HG02973 (cell line): Measurements from ENCODE around the gene GDPD5.

Experiments used
- ATAC-seq: cut with Tn5 transposase; IDR thresholded peaks from one replicate; pipeline ENCODE4 v1.9.1; 2021; ENCODE audit warnings: moderate library complexity; ENCODE audit not compliant: unreplicated experiment

The GDPD5 gene, protein sequence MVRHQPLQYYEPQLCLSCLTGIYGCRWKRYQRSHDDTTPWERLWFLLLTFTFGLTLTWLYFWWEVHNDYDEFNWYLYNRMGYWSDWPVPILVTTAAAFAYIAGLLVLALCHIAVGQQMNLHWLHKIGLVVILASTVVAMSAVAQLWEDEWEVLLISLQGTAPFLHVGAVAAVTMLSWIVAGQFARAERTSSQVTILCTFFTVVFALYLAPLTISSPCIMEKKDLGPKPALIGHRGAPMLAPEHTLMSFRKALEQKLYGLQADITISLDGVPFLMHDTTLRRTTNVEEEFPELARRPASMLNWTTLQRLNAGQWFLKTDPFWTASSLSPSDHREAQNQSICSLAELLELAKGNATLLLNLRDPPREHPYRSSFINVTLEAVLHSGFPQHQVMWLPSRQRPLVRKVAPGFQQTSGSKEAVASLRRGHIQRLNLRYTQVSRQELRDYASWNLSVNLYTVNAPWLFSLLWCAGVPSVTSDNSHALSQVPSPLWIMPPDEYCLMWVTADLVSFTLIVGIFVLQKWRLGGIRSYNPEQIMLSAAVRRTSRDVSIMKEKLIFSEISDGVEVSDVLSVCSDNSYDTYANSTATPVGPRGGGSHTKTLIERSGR

DNA sequence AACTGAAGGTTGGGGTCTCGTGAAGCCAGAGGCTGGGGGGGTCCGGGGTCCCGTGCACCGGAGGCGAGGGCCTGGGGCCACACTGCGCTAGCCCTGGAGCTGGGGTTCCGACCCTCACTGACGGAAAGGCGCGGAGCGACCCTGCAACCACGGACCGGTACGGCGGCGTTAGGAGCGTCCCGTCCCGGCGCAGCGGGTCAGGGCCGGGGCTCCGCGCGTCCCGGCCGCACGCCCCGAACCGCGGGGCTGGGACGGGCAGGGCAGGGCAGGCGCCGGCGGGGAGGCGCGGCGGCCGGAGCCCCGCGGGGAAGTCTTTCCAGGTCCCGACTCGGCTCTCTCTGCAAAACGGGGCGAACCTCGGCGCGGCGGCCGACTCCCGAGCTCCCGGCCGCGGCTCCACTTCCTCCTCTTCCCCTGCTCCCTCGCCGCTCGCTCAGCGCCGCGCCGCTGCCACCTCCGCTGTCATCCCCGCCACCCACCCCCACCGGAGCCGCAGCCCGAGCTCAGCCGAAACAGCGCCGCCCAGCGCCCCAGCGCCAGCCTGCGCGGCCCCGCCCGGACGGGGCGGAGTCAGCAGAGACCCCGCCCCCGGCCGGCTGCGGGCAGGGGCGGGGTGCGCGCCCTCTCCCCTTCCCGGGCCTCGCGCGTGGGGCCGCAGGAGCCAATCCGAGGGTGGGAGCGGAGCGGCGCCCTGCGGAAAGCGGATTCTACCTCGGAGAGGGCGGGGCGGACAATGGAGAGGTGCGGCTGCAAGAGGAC is at the start of gene GDPD5:
Gene GDPD5 (minus strand): TSS at position 509 of the 759 bp plus-strand sequence. CDS start 48,206 bp downstream, outside the sequence.
- peak; percentile 72 for ATAC-seq

DNA sequence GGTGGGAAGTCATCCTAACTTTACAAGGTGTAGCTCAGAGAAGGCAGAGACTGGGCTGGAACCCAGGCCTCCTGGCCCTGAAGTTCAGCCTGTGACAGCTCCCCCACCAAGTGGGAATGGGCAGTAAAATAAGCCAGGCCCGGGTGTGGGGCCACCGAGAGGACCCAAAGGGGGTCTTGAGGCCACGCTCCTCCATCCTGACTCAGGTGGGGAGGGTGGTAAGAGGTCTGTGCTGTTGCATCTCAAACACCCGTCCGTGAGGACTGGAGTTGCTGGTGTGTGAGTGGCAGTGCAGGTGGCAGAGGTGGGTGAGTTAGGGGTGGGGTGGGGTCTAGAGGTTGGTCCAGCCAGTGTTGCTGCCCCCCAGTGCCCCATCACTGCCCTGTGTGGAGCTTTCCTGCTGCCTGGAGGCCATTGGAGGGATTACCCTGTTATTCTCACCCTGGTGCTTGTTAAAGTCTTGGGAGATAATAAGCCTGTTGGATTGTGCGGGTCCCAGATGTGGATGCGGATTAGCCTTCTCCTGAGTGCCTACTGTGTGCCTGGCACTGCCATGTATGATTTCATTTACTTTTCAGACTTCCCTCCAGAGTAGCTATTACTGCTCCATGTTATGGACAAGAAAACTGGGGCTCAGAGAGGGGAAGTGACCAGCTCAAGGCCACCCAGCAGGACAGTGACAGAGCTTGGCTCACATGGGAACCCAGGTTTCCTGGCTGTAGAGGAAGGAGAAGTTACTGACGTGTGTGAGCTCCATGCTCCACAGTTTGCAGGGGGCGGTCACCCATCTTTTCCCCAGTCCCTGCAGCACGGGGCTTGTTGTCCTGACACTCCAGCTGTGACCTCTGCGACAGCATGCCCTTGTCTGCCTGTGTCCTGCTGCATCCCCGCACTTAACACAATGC is 49.2 kb upstream of the GDPD5 start:
- ATAC-seq, result no peak

DNA sequence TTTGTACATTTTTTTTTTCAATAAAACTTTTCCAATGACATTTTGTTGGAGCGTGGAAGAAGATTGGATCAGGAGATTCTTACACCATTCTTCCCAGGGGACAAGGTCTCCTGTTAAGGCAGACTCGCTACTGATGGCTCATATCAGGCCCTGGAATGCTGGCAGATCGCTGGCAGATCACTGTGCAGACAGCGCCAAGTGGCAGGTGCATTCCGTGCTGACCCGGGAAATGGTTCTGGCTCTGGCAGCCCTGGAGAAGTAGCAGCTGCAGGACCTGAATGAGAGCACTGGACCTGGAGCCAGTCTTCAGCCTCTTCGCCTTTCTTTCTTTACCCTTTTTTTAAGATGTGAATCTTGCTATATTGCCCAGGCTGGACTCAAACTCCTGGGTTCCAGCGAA is 47.0 kb upstream of the GDPD5 start:
- ATAC-seq, result no peak

DNA sequence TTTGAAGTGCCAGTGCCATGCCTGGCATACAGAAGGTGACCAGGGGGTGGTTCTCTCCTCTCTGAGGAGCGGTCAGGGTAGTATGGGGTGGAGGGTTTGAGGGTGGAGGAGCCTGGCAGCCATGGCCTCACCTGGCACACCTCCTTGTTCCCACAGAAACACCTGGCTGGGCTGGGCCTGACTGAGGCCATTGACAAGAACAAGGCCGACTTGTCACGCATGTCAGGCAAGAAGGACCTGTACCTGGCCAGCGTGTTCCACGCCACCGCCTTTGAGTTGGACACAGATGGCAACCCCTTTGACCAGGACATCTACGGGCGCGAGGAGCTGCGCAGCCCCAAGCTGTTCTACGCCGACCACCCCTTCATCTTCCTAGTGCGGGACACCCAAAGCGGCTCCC is 45.9 kb upstream of the GDPD5 start:
- no peak for ATAC-seq

DNA sequence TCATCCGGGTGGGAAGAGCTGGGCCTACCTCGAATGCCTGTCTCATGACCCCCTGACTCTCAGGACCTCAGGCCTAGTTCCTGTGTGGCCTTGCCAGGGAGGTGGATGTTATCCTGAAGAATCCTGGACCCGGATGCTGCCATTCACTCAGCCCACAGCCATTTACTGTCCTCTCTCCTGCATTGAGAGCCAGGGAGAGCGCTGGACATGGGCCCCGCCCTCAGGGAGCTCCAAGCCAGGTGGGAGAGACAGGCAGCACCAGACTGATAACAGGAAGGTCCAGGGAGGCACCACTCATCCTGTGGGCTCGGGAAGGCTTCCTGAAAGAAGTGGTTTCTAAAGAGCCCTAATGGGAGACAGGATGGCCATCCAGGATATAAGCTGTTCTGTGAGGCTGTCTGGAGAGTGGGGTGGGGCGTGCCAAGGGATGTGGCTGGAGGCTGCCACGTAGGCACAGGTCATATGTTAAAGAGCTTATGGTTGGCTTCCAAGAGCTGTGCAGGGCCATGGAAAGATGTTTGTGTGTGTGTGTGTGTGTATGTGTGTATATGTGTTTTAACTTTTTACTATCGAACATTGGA is 44.9 kb upstream of the GDPD5 start:
- no peak for ATAC-seq

DNA sequence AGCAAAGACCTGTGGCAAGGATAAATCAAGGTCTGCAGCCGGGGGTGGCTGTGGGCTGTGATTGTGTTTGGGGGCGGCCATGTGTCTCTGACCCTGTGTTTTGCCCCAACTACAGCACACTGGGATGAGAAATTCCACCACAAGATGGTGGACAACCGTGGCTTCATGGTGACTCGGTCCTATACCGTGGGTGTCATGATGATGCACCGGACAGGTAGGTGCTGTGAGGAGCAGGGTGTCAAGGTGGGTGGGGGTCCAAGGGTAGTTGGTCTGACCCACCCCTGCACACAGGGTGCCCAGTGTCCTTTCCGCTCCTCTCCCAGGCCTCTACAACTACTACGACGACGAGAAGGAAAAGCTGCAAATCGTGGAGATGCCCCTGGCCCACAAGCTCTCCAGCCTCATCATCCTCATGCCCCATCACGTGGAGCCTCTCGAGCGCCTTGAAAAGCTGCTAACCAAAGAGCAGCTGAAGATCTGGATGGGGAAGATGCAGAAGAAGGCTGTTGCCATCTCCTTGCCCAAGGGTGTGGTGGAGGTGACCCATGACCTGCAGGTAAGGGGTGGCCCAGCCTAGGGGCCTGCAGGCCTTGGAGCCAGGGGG is 43.0 kb upstream of the GDPD5 start:
- ATAC-seq, result no peak

DNA sequence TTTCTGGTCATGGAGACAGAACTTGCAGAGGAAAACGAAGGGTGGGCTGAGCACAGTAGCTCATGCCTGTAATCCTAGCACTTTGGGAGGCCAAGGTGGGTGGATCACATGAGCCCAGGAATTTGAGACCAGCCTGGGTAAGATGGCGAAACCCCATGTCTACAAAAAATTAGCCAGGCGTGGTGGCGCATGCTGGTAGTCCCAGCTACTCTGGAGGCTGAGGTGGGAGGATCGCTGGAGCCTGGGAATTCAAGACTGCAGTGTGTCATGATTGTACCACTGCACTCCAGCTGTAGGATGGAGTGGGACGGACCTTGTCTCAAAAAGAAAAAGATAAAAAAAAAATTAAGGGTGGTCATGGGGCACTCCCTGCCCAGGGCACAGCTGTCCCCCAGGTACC is 42.2 kb upstream of the GDPD5 start:
- no peak for ATAC-seq

DNA sequence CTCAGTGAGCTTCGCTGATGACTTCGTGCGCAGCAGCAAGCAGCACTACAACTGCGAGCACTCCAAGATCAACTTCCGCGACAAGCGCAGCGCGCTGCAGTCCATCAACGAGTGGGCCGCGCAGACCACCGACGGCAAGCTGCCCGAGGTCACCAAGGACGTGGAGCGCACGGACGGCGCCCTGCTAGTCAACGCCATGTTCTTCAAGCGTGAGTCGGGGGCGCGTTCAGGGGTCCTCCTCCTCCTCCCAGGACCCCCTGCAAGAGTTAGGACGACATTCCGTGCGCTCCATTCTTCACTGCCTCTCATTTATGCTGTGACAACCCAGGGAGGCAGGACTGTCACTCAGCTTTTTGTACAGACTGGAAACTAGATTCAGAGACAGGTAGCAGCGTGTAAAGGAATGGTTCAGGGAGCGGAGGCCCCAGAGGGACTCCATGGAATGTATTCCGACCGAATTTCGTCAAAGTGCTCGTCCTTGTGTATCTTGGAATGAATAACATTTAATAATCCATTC is 41.1 kb upstream of the GDPD5 start:
- no peak for ATAC-seq

DNA sequence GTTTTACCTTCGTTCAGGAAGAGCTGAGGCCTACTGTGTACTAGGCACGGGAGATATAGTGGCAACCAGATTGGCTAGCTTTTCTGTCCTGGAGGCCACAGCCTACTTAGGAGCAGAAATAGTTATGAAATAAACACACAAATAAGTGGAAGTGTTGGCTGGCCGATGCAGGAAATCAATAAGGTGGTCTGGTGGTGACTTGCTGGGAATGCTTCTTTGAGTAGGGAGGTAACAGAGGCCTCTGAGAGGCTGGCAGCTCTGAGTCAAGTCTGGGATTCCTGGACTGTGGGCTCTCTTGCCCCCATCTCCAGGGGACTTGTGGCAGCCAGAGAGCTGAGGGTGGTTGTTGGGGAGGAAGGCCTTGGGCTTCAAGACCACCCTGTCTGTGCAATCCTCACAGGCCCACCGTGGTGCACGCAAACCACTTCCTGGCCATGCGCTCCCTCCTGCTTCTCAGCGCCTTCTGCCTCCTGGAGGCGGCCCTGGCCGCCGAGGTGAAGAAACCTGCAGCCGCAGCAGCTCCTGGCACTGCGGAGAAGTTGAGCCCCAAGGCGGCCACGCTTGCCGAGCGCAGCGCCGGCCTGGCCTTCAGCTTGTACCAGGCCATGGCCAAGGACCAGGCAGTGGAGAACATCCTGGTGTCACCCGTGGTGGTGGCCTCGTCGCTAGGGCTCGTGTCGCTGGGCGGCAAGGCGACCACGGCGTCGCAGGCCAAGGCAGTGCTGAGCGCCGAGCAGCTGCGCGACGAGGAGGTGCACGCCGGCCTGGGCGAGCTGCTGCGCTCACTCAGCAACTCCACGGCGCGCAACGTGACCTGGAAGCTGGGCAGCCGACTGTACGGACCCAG is 40.4 kb upstream of the GDPD5 start:
- no peak for ATAC-seq

DNA sequence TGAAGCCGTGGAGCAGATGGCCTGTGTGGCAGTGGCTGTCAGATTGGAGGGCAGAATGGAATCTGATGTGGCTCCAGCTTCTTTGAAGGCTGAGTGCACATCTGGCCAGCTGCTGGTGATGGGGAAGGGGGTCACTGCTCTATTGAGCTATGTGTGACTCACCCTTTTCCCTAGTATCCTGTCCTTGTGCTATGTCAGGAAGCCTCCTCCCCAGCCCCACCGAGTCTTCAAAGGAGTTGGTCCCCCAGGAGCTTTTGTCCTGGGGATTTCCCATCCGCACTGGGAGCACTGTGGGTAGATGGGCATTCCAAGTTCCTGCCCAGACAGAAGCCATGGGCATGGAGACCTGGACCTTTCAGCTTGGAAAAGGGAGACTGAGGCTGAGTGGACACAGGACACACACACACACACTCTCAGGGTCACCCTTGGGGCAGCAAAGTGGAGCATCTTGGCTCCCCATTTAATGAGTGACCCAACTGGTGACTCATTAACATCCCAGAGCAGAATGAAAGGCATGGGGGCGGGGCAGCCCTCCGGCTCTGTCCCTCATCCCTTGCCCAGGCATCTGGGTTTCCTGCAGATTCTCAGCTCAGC is 39.6 kb upstream of the GDPD5 start:
- no peak for ATAC-seq

DNA sequence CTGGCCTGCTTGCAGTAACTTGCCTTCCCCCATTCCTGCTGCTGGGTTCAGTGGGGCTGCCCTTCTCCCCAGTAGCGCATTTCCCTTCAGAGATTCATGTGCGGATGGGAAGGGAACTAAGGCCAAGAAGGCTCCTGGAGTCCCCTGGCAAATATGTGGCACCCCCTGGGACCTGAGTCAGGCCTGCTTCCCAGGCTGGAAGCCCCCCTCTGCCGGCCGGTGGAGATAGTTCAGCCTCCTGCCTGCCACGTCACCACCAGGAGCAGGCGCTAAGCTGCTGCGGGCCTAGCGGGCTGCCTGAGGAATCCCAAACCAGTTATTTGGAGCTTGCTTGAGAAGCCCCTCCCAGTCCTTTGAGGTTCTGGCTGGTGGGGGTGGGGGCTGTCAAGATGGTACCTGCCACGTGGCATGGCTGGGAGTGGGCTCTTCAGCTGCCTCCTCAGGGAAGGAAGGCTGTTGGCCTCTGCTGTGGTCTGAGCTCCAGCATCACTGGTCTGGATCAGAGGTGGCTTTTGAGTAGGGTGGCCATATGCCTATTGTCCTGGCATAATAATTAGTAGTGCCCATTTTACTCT is 38.3 kb upstream of the GDPD5 start:
- ATAC-seq, result no peak

DNA sequence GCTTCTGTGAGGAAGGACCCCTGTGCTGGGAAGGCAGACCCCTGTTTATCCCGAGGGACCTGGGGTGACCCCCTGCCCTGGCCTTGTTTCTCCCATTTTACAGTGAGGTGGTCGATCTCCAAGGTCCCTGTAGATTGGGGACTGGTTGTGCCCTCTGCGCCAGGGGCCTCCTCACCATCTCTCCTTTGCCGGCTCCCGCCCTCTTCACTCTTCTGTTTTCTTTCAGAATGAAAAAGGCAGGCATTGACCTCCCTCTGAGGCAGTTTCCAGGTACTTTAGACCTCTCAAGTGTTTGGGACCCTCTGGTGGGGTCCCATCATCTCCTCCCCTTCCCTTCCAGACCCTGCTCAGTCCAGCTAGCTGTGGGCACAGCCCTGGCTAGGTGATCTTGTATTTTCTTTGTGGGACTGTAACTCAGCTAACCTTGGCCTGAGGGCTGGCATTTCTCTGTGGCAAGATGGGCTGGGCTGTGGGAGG is 37.8 kb upstream of the GDPD5 start:
- no peak for ATAC-seq

DNA sequence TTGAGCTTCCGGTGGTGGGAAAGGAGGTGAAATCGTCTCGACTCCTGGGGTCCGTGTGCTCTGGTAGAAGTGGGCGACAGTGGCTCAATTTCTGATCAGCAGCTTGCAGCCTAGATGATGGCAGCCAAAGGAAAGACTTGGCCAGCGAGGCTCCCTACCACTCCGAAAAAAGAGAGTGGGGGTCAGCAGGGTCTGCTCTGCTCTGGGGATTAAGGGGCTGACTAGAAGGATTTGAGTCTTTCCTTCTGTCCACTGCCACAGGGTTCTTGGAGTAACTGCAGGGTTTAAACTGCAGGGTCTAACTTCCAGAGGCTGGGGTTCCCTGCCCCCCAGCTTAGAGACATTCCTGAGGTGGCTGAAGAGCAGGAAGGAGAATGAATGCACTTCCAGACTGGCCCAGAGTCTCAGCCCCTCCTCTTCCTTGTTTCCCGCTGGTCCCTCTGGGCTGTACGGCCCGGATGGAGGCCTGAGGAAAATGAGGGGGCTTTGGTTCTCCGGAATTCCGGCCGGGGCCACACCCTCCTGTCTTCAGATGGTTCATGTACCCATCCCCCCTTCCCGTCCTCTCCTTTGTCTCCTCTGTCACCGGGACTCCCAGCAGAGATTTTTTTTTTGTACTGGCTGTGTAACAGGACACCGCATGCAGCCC is 37.2 kb upstream of the GDPD5 start:
- ATAC-seq, result no peak

DNA sequence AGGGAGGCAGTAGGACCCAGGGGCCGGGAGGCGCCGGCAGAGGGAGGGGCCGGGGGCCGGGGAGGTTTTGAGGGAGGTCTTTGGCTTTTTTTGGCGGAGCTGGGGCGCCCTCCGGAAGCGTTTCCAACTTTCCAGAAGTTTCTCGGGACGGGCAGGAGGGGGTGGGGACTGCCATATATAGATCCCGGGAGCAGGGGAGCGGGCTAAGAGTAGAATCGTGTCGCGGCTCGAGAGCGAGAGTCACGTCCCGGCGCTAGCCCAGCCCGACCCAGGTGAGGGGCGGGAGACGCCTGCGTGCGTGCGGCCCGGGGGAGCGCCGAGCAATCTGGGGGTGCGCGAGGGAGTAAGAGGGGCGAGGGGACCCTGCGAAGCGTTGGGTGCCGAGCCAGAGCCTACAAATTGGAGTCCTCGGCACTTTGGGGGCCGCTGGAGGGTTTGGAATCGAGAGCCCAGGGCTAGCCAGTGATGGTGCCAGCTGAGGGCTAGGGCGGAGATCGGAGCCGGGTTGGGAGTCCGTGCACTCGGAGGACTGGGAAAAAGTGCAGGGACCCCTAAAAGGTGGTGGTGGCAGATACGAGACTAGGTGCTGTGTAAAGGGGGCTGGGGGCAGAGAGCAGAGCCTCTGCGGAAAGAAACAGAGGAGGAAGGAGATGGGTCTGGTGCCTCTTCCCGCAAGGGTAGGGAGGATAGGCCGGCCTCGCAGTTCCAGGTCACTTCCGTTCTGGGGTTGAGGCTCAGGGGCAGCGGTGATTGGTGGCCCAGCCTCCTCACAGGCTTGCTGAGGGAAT is 36.5 kb upstream of the GDPD5 start, which contains the start of gene SERPINH1:
Gene SERPINH1 (plus strand): TSS at position 206 of the 788 bp plus-strand sequence. CDS start 4,097 bp downstream, outside the sequence.
- peak; percentile 68 for ATAC-seq

DNA sequence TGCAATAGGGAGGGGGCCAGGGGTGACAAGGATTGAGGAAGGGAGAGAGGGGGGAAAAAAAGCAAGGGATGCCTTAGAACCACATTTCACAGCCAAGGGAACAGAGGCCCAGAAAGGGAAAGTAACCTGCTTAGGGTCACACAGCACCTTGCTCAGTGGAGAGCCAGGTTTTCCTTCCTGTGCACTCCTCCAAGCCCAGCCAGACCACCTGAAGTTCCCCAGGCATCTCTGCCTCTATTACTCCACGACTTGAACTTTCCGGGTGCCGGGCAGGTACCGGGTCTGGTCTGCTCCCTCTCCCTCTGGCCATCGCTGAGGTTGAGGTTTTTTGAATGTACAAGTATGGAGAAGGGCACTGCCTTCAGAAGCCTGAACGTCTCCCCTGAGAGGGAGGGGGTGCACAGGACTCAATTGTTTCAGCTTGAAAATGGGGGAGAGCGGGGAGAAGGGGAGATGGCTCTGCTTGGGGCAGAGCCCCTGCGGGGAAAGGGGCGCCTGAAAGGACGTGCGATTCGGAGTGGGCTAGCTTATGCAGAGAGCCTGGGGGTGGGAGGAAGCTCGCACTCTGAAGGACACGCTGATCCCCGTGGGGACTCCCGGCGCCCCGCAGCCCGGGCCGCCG is 35.8 kb upstream of the GDPD5 start:
- no peak for ATAC-seq

DNA sequence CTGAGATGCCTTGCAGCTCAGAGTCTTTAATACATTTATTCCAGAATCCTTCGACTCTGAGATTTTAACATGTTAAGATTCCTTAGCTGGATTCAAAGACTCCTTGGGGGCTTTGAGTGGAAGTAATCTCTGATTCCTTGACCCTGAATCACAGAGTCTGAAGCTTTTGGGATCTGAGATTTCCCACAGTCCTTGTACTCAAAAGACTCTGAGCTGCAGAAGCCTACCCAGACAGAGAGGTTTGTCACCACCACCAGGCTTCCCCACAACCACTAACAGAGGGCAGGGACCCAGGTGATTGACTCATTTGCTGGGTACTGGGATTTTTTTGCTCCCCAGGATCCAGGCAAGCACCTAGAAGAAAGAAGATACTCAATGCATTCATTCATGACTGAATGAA is 34.9 kb upstream of the GDPD5 start:
- ATAC-seq, result no peak
